ENCODE data around the gene BOD1L1. TPM values are rescaled to one million over a fixed set of nuclear protein-coding genes. Genes with fewer than 3 reads are reported as not detected.

The BOD1L1 gene
- total RNA-seq, 2 experiments from 2014 or later, result 39.3 to 39.6 TPM

DNA sequence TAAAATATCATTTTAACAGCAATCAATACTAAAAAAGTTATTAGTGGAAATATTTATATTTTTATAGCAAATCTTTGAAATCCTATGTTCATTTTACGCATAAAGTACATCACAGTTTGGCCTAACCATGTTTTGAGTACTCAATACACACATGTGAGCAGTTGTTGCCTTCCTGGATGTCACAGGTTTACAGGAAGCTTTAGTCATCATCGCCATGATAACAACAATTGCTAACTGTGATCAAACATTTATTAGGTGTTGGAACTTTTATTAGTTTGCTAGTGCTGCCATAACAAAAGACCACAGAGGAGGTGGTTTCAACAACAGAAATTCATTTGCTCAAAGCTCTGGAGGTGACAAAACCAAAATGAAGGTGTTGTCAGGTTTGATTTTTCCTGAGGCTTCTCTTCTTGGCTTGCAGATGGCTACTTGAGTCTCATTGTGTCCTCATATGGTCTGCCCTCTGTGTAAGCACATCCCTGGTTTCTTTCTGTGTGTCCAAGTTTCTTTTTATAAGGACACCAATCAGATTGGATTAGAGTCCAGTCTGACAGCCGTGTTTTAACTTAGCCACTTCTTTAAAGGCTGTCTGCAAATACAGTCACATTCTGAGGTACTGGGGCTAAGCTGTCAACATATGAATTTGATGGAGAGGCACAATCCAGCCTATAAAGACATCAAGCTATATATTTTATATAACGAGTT, 43.1 kb upstream of the BOD1L1 start:
- no peak for ATAC-seq (ENCODE audit: poor library complexity)
- Mint-ChIP-seq H3K27me3 (peaks cover 10% of the 10 kb centered on the region), H3K4me1 (ENCODE audit: low read depth) (no peaks in the 10 kb centered on the region), H3K4me3 (no peak overlapping the region), H3K9me3 (peaks cover 3% of the 10 kb centered on the region), H3K36me3 (ENCODE audit: low read depth) (no peaks in the 10 kb centered on the region), H3K27ac (no peak overlapping the region)
- Histone ChIP-seq H3K36me3 (ENCODE audit: insufficient read depth, low read length) (no peaks in the 10 kb centered on the region), H3K27ac (ENCODE audit: low read depth in 1 of 2, low read length in 2 of 2) (no peak overlapping the region), H3K4me1 (ENCODE audit: insufficient read depth, low read length) (no peaks in the 10 kb centered on the region), H3K4me3 (ENCODE audit: low read length) (no peak overlapping the region), H3K9me3 (ENCODE audit: control insufficient read depth in 1 of 2, insufficient read depth in 1 of 2, low read length in 2 of 2) (peaks cover 0 to 4% of the 10 kb centered on the region in 2 experiments), H3K27me3 (ENCODE audit: control insufficient read depth in 1 of 2, insufficient read depth in 2 of 2, low read length in 2 of 2) (peaks cover 0 to 5% of the 10 kb centered on the region in 2 experiments)
- CTCF ChIA-PET, result no interaction called here
- TF ChIP-seq, protein P1, sequence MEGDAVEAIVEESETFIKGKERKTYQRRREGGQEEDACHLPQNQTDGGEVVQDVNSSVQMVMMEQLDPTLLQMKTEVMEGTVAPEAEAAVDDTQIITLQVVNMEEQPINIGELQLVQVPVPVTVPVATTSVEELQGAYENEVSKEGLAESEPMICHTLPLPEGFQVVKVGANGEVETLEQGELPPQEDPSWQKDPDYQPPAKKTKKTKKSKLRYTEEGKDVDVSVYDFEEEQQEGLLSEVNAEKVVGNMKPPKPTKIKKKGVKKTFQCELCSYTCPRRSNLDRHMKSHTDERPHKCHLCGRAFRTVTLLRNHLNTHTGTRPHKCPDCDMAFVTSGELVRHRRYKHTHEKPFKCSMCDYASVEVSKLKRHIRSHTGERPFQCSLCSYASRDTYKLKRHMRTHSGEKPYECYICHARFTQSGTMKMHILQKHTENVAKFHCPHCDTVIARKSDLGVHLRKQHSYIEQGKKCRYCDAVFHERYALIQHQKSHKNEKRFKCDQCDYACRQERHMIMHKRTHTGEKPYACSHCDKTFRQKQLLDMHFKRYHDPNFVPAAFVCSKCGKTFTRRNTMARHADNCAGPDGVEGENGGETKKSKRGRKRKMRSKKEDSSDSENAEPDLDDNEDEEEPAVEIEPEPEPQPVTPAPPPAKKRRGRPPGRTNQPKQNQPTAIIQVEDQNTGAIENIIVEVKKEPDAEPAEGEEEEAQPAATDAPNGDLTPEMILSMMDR (IDR thresholded peaks at IDR 0.05), result no peak
- intact Hi-C loops (cut with DNase I, micrococcal nuclease), result no loop called here
- no peak for DNase-seq
- POLR2A ChIA-PET, result no interaction called here

DNA sequence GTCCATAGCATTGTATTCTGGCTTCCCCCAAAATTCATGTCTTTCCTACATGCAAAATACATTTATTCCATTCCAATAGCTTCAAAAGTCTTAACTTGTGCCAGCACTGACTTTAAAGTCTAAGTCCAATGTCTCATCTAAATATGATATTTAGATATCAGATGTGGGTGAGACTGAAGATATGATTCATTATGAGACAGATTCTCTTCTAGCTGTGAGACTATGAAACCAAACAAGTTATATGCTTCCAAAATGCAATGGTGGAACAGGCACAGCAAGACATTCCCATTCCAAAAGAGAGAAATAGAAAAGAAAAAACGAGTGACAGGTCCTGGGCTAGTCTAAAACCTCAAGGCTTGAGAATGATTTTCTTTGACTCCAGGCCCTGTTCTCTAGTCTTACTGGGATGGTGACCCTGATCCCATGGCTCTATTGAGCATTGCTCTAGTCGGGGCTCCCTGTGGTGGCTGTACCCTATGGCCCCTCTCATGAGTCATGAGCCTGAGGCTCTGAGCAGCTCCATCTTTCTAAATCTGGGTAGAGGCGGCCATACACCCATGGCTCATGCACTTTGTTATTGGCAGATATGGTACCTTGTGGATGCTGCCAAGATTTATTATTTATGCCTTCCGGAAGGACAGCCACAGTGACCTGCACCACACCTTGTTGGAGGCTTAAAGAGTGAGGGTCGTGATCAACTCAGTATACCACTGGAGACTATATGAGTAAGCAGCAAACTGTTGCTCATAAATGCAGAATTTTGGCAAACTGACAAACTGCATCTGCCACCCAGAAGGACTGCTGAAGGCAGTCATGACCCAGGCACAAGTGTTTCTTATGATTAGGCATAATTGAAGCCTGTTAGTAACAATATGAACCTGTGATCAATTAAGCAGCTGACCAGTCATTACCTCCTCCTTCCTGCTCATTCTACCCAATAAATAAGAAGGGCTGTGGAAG, 38.5 kb upstream of the BOD1L1 start:
- POLR2A ChIA-PET, result no interaction called here
- H3K9me3 ChIP-seq (ENCODE audit: control insufficient read depth in 1 of 2, insufficient read depth in 1 of 2, low read length in 2 of 2), result no peaks in the 10 kb centered on the region
- H3K27ac Mint-ChIP-seq, result no peak overlapping the region
- H3K4me1 ChIP-seq (ENCODE audit: insufficient read depth, low read length), result no peaks in the 10 kb centered on the region
- ATAC-seq (ENCODE audit: poor library complexity), result no peak
- no peak overlapping the region for H3K4me3 ChIP-seq (ENCODE audit: low read length)
- H3K27ac ChIP-seq (ENCODE audit: low read depth in 1 of 2, low read length in 2 of 2), result no peak overlapping the region
- intact Hi-C loops (cut with DNase I, micrococcal nuclease), result no loop called here
- no peaks in the 10 kb centered on the region for H3K9me3 Mint-ChIP-seq
- CTCF ChIA-PET, result no interaction called here
- no peaks in the 10 kb centered on the region for H3K36me3 Mint-ChIP-seq (ENCODE audit: low read depth)
- H3K27me3 ChIP-seq (ENCODE audit: control insufficient read depth in 1 of 2, insufficient read depth in 2 of 2, low read length in 2 of 2), result peaks cover 0 to 5% of the 10 kb centered on the region in 2 experiments
- no peaks in the 10 kb centered on the region for H3K27me3 Mint-ChIP-seq
- DNase-seq, result no peak
- no peaks in the 10 kb centered on the region for H3K36me3 ChIP-seq (ENCODE audit: insufficient read depth, low read length)
- no peak overlapping the region for H3K4me3 Mint-ChIP-seq
- H3K4me1 Mint-ChIP-seq (ENCODE audit: low read depth), result no peaks in the 10 kb centered on the region
- TF ChIP-seq, protein P1 (IDR thresholded peaks at IDR 0.05), result no peak

DNA sequence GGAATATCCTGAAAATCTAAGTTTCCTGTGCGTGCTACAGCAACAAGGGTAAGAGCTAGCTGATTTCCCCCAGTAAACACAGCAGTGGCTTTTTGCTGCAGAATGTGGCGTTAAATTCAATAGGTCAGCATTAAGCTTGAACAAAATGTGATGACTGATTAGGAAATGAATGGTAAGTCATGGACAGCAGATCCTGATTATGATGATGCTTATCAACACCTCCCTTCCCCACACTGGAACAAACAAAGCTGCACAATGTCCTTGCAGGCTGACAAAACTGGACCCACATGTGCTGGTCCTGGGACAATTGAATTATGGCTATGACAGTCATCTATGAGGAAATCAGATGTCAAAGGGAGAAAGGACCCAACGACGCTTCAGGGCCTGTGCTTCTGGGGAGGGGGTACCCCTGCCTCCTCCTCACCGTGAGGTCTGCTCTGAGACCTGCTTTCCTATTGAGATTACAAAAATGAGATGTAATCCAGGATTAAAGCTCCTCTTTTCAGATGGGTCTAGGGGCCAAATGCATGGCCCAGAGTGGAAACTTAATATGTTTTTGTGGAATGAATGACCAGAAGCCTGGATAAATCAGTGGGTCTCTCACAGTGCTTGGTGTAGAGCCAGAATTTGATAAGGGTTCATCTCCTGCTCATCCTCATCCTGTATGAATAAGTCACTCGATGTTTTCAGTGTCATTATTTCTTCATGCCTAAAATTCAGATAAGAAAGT, 32.0 kb upstream of the BOD1L1 start:
- DNase-seq, result no peak
- H3K9me3 Mint-ChIP-seq, result no peaks in the 10 kb centered on the region
- POLR2A ChIA-PET, result no interaction called here
- no peak for ATAC-seq (ENCODE audit: poor library complexity)
- TF ChIP-seq, protein P1 (IDR thresholded peaks at IDR 0.05), result no peak
- no peak overlapping the region for H3K4me3 ChIP-seq (ENCODE audit: low read length)
- H3K9me3 ChIP-seq (ENCODE audit: control insufficient read depth in 1 of 2, insufficient read depth in 1 of 2, low read length in 2 of 2), result no peaks in the 10 kb centered on the region
- no peaks in the 10 kb centered on the region for H3K27me3 ChIP-seq (ENCODE audit: control insufficient read depth in 1 of 2, insufficient read depth in 2 of 2, low read length in 2 of 2)
- no peak overlapping the region for H3K4me3 Mint-ChIP-seq
- no peak overlapping the region for H3K27ac Mint-ChIP-seq
- H3K4me1 Mint-ChIP-seq (ENCODE audit: low read depth), result peaks cover 12% of the 10 kb centered on the region
- H3K27ac ChIP-seq (ENCODE audit: low read depth in 1 of 2, low read length in 2 of 2), result no peak overlapping the region
- CTCF ChIA-PET, result no interaction called here
- no peaks in the 10 kb centered on the region for H3K36me3 Mint-ChIP-seq (ENCODE audit: low read depth)
- H3K36me3 ChIP-seq (ENCODE audit: insufficient read depth, low read length), result no peaks in the 10 kb centered on the region
- H3K27me3 Mint-ChIP-seq, result no peaks in the 10 kb centered on the region
- intact Hi-C loops (cut with DNase I, micrococcal nuclease), result loop anchor here (5.0 to 10.0 kb wide), 6 partner anchors 595 to 1995 kb away; partner anchors contain the start of gene FBXL5 (in 2 of the 2)
- H3K4me1 ChIP-seq (ENCODE audit: insufficient read depth, low read length), result peaks cover 5% of the 10 kb centered on the region
